WTC11 (cell line): Measurements from ENCODE around the gene SPIRE2. TPM values are rescaled to one million over a fixed set of nuclear protein-coding genes. Genes with fewer than 3 reads are reported as not detected.

Experiments used
- ATAC-seq: fragments of 200-7000 bp; cut with Tn5 transposase; 2 replicates; pipeline ENCODE4 v1.10.0; 2021; ENCODE audit warnings: mild to moderate bottlenecking, moderate library complexity
- CTCF ChIA-PET: fragments of 300-600 bp; sonication (Branson Sonifier 250); formaldehyde crosslinking; loops from one replicate; lab custom pipeline; 2021; ENCODE audit warnings: antibody characterized with exemption; lab: Charles Lee
- POLR2A ChIA-PET: fragments of 350-600 bp; sonication (Branson Sonifier 250); formaldehyde crosslinking; loops from one replicate; lab custom pipeline; 2021; ENCODE audit warnings: antibody characterized with exemption; lab: Charles Lee
- DNase-seq: peaks from one replicate; pipeline ENCODE4 v3.0.0; 2021; ENCODE audit warnings: low spot score
- H3K27ac Mint-ChIP-seq: 2 replicates; pipeline ENCODE4 v1.8.0; 2021; ENCODE audit warnings: mixed read lengths
- H3K27me3 Mint-ChIP-seq: 2 replicates; pipeline ENCODE4 v1.8.0; 2021; ENCODE audit warnings: low read depth, mild to moderate bottlenecking, moderate library complexity, mixed read lengths
- H3K36me3 Mint-ChIP-seq: 2 replicates; pipeline ENCODE4 v1.8.0; 2021; ENCODE audit warnings: mixed read lengths
- H3K4me1 Mint-ChIP-seq: 2 replicates; pipeline ENCODE4 v1.8.0; 2022; ENCODE audit warnings: mixed read lengths
- H3K4me3 Mint-ChIP-seq: 2 replicates; pipeline ENCODE4 v1.8.0; 2021; ENCODE audit warnings: mild to moderate bottlenecking, moderate library complexity, mixed read lengths
- H3K9me3 Mint-ChIP-seq: 2 replicates; pipeline ENCODE4 v1.8.0; 2021; ENCODE audit warnings: mixed read lengths
- ATF3 ChIP-seq: sonication (generic); formaldehyde crosslinking; conservative IDR thresholded peaks from 2 replicates; pipeline ENCODE4 v1.8.1; 2022; ENCODE audit warnings: mild to moderate bottlenecking, missing genetic modification reagents
- ATF6 ChIP-seq: sonication (generic); formaldehyde crosslinking; IDR thresholded peaks from 2 replicates; pipeline ENCODE4 v1.8.1; 2023; ENCODE audit warnings: mild to moderate bottlenecking, missing genetic modification reagents
- E2F4 ChIP-seq: sonication (generic); formaldehyde crosslinking; IDR thresholded peaks from 2 replicates; pipeline ENCODE4 v1.8.1; 2022; ENCODE audit warnings: low read depth, mild to moderate bottlenecking, moderate library complexity, missing genetic modification reagents, borderline replicate concordance
- ESRRA ChIP-seq: sonication (generic); formaldehyde crosslinking; IDR thresholded peaks from 2 replicates; pipeline ENCODE4 v1.8.1; 2022; ENCODE audit warnings: mild to moderate bottlenecking, missing genetic modification reagents, borderline replicate concordance
- FOXP1 ChIP-seq: sonication (generic); formaldehyde crosslinking; IDR thresholded peaks from 2 replicates; pipeline ENCODE4 v1.8.0; 2022; ENCODE audit warnings: missing genetic modification reagents, mild to moderate bottlenecking, moderate library complexity, borderline replicate concordance
- FOXP4 ChIP-seq: sonication (generic); formaldehyde crosslinking; IDR thresholded peaks from 2 replicates; pipeline ENCODE4 v1.8.0; 2022; ENCODE audit warnings: mild to moderate bottlenecking, missing genetic modification reagents
- HMGA2 ChIP-seq: fragments of 250-450 bp; sonication (Bioruptor Pico); IDR thresholded peaks from 2 replicates; pipeline ENCODE4 v1.4.0; 2021; ENCODE audit warnings: mild to moderate bottlenecking, moderate library complexity
- JUN ChIP-seq: sonication (generic); formaldehyde crosslinking; IDR thresholded peaks from 2 replicates; pipeline ENCODE4 v1.8.0; 2023; ENCODE audit warnings: mild to moderate bottlenecking, missing genetic modification reagents
- MXD4 ChIP-seq: fragments of 250-450 bp; sonication (Bioruptor Pico); IDR thresholded peaks from 2 replicates; pipeline ENCODE4 v1.8.0; 2021; ENCODE audit warnings: mild to moderate bottlenecking, moderate library complexity, borderline replicate concordance
- NFE2L1 ChIP-seq: sonication (generic); formaldehyde crosslinking; IDR thresholded peaks from 2 replicates; pipeline ENCODE4 v1.8.1; 2023; ENCODE audit warnings: missing genetic modification reagents
- NR1H2 ChIP-seq: sonication (generic); formaldehyde crosslinking; IDR thresholded peaks from 2 replicates; pipeline ENCODE4 v1.9.0; 2021; ENCODE audit warnings: mild to moderate bottlenecking, moderate library complexity, missing genetic modification reagents
- PREB ChIP-seq: sonication (generic); formaldehyde crosslinking; IDR thresholded peaks from 2 replicates; pipeline ENCODE4 v1.8.1; 2022; ENCODE audit warnings: mild to moderate bottlenecking, missing genetic modification reagents, moderate library complexity, borderline replicate concordance
- USF2 ChIP-seq: sonication (generic); formaldehyde crosslinking; IDR thresholded peaks from 2 replicates; pipeline ENCODE4 v1.8.1; 2023; ENCODE audit warnings: mild to moderate bottlenecking, missing genetic modification reagents, moderate library complexity
- ZBTB21 ChIP-seq: sonication (generic); formaldehyde crosslinking; IDR thresholded peaks from 2 replicates; pipeline ENCODE4 v1.8.1; 2023; ENCODE audit warnings: mild to moderate bottlenecking, missing genetic modification reagents, borderline replicate concordance
- ZNF219 ChIP-seq: sonication (generic); formaldehyde crosslinking; IDR thresholded peaks from 2 replicates; pipeline ENCODE4 v1.8.0; 2023; ENCODE audit warnings: missing genetic modification reagents, mild to moderate bottlenecking, borderline replicate concordance
- ZNF416 ChIP-seq: fragments of 250-450 bp; sonication (Bioruptor Pico); IDR thresholded peaks from 2 replicates; pipeline ENCODE4 v1.9.0; 2021; ENCODE audit warnings: mild to moderate bottlenecking, inconsistent platforms
- total RNA-seq: library from RNA; stranded (reverse); gene quantifications from 3 replicates; pipeline ENCODE4 v1.2.3, GENCODE V29; 2021

Gene SPIRE2
- total RNA-seq, 1 experiment from 2014 or later: 19.7 TPM

GRCh38 chr16:89841275-89841674 is 13.0 kb downstream of the SPIRE2 start:
- CTCF ChIA-PET: no interaction called here
- no peak for DNase-seq
- POLR2A ChIA-PET: no interaction called here
- TF ChIP-seq ZBTB21 (no peak), ZNF219 (CRISPR knock-in tag) (no peak), PREB (no peak), MXD4 (CRISPR knock-in tag) (no peak)
- Mint-ChIP-seq H3K4me1 (peaks cover 16% of the 10 kb centered on the region), H3K27ac (no peak overlapping the region), H3K4me3 (no peak overlapping the region), H3K27me3 (no peaks in the 10 kb centered on the region), H3K36me3 (no peaks in the 10 kb centered on the region), H3K9me3 (no peaks in the 10 kb centered on the region)
- no peak for ATAC-seq

GRCh38 chr16:89842471-89843408 is 14.5 kb downstream of the SPIRE2 start:
- no peaks in the 10 kb centered on the region for H3K27me3 Mint-ChIP-seq
- ChIA-PET CTCF (interaction anchor here (1.3 kb wide), 1 partner anchor 18 kb away, joined by 3 read pairs; no protein-coding TSS in a partner anchor), POLR2A (no interaction called here)

GRCh38 chr16:89843409-89844350 is 15.4 kb downstream of the SPIRE2 start:
- ChIA-PET POLR2A (no interaction called here), CTCF (interaction anchor here (1.3 kb wide), 1 partner anchor 17 kb away, joined by 3 read pairs; no protein-coding TSS in a partner anchor)
- no peaks in the 10 kb centered on the region for H3K27me3 Mint-ChIP-seq
- no peak overlapping the region for H3K27ac Mint-ChIP-seq
- TF ChIP-seq ESRRA (CRISPR knock-in tag) (no peak), ZNF219 (CRISPR knock-in tag) (no peak), NFE2L1 (CRISPR knock-in tag) (no peak), ZNF416 (CRISPR knock-in tag) (no peak), ATF3 (no peak)
- DNase-seq (no peak), ATAC-seq (no peak)
- H3K9me3 Mint-ChIP-seq: no peaks in the 10 kb centered on the region
- H3K4me1 Mint-ChIP-seq: peaks cover 13% of the 10 kb centered on the region
- no peak overlapping the region for H3K4me3 Mint-ChIP-seq
- H3K36me3 Mint-ChIP-seq: no peaks in the 10 kb centered on the region

More at GRCh38 chr16:89842471-89843408, 14.5 kb downstream of the SPIRE2 start:
- DNase-seq: no peak
- Mint-ChIP-seq H3K9me3 (no peaks in the 10 kb centered on the region), H3K36me3 (no peaks in the 10 kb centered on the region), H3K4me3 (no peak overlapping the region), H3K4me1 (peaks cover 16% of the 10 kb centered on the region)
- no peak for ATAC-seq
- TF ChIP-seq FOXP4 (CRISPR knock-in tag): no peak
- no peak for TF ChIP-seq ESRRA (CRISPR knock-in tag)
- no peak for TF ChIP-seq NFE2L1 (CRISPR knock-in tag)
- TF ChIP-seq, all 79 proteins: peak for 0
- H3K27ac Mint-ChIP-seq: no peak overlapping the region; the same call in 1 of the 2 replicates

- ATAC-seq (no peak), DNase-seq (no peak)
- 0 out of 2 replicates have a peak, but pooled peaks cover 2% of the 10 kb centered on the region for H3K36me3 Mint-ChIP-seq
- H3K27ac Mint-ChIP-seq: no peak overlapping the region
- no peak overlapping the region for H3K4me3 Mint-ChIP-seq
- no peaks in the 10 kb centered on the region for H3K27me3 Mint-ChIP-seq
- ChIA-PET POLR2A (interaction anchor here (0.8 kb wide), 1 partner anchor 16 kb away, joined by 3 read pairs; the partner anchor contains the start of gene SPIRE2), CTCF (interaction anchor here (0.8 to 3.2 kb wide), 3 partner anchors 16 to 65 kb away, joined by 3 to 14 read pairs (median 4); no protein-coding TSS in a partner anchor)
- H3K4me1 Mint-ChIP-seq: peaks cover 5% of the 10 kb centered on the region; the same call in 1 of the 2 replicates
- H3K9me3 Mint-ChIP-seq: no peaks in the 10 kb centered on the region
- no peak for TF ChIP-seq FOXP1
- no peak for TF ChIP-seq ATF6 (CRISPR knock-in tag)
- TF ChIP-seq E2F4: no peak
- TF ChIP-seq JUN (CRISPR knock-in tag): no peak
- TF ChIP-seq HMGA2 (CRISPR knock-in tag): no peak
- TF ChIP-seq USF2 (CRISPR knock-in tag): no peak
- no peak for TF ChIP-seq NR1H2
Observed at GRCh38 chr16:89844739-89845339, 16.6 kb downstream of the SPIRE2 start.
